HCT116 (cell line): ENCODE measurements around the gene CST4. TPM values are rescaled to one million over a fixed set of nuclear protein-coding genes. Genes with fewer than 3 reads are reported as not detected.

Experiments
- ATAC-seq: fragments of 200-7000 bp; cut with Tn5 transposase; 2 replicates; pipeline ENCODE4 v1.9.1; 2020; ENCODE audit warnings: mild to moderate bottlenecking, moderate library complexity
- BruUV-seq: library from RNA; stranded (reverse); fragments of 400-500 nt; replicated peaks from 2 replicates; lab custom pipeline; 2021; lab: Mats Ljungman, UMichigan
- CTCF ChIA-PET: fragments of 300-600 bp; sonication (Branson Sonifier 250); formaldehyde crosslinking; loops from one replicate; lab custom pipeline; 2021; ENCODE audit warnings: antibody characterized with exemption; lab: Charles Lee
- POLR2A ChIA-PET: fragments of 300-600, 350-600 bp; sonication (Branson Sonifier 250); formaldehyde crosslinking; loops from one replicate; lab custom pipeline; 2021; ENCODE audit warnings: antibody characterized with exemption; lab: Charles Lee
- RAD21 ChIA-PET, 2 experiments: fragments of 300-600 bp; sonication (Branson Sonifier 250); formaldehyde crosslinking; loops; one replicate each; lab custom pipeline; 2023; ENCODE audit warnings: low total read pairs in 2 of 2; ENCODE audit not compliant: uncharacterized antibody in 2 of 2, unreplicated experiment in 2 of 2, low non-redundant PET in 1 of 2; lab: Charles Lee
- DNase-seq: peaks from one replicate; pipeline ENCODE4 v3.0.0-alpha.2; 2010; ENCODE audit warnings: low read depth, low spot score
- H2AFZ ChIP-seq: fragments of 200-600 bp; shearing (Covaris generic), sonication (generic); 2 replicates; pipeline ENCODE4 v1.6.1; 2017; ENCODE audit warnings: low read depth, mixed run types, mixed read lengths, antibody characterized with exemption, low read length; ENCODE audit not compliant: poor library complexity, severe bottlenecking
- H3K27ac ChIP-seq: 2 replicates; pipeline ENCODE4 v1.5.1; 2012; ENCODE audit warnings: low read depth, low read length
- H3K27me3 ChIP-seq: fragments of 200-600 bp; sonication (generic); 2 replicates; pipeline ENCODE4 v1.6.1; 2016; ENCODE audit warnings: mixed run types, low read length, mixed read lengths; ENCODE audit not compliant: insufficient read depth
- H3K36me3 ChIP-seq, 2 experiments: fragments of 200-500 bp in 1 of 2; fragments of 200-600 bp in 1 of 2; sonication (Bioruptor generic) in 1 of 2; sonication (generic) in 1 of 2; 2 replicates each; pipeline versions ENCODE4 v1.5.1 to v1.6.1; 2014 to 2016; ENCODE audit warnings: low read length in 2 of 2, inconsistent platforms in 1 of 2, mixed read lengths in 1 of 2, mixed run types in 1 of 2; ENCODE audit not compliant: insufficient read depth in 2 of 2, control insufficient read depth in 1 of 2
- H3K4me1 ChIP-seq, 2 experiments: fragments of 200-600 bp in 1 of 2; sonication (generic) in 1 of 2; 2 replicates each; pipeline versions ENCODE4 v1.5.1 to v1.6.1; 2012 to 2017; ENCODE audit warnings: low read length in 2 of 2, inconsistent platforms in 1 of 2, mild to moderate bottlenecking in 1 of 2, mixed read lengths in 1 of 2, mixed run types in 1 of 2, moderate library complexity in 1 of 2; ENCODE audit not compliant: insufficient read depth in 2 of 2, control insufficient read depth in 1 of 2
- H3K4me2 ChIP-seq: fragments of 200-600 bp; sonication (generic); 2 replicates; pipeline ENCODE4 v1.6.1; 2017; ENCODE audit warnings: mixed run types, low read length, mixed read lengths
- H3K4me3 ChIP-seq, 2 experiments: fragments of 200-600 bp in 1 of 2; sonication (generic) in 1 of 2; replicated peaks in 1 of 2; 2 replicates each; pipeline ENCODE4 v1.5.1; 2011 to 2016; ENCODE audit warnings: low read length in 2 of 2, control low read depth in 1 of 2, low read depth in 1 of 2, mild to moderate bottlenecking in 1 of 2, mixed read lengths in 1 of 2, mixed run types in 1 of 2
- H3K79me2 ChIP-seq: fragments of 200-600 bp; sonication (generic); 2 replicates; pipeline ENCODE4 v1.6.1; 2017; ENCODE audit warnings: mild to moderate bottlenecking, mixed run types, low read length, moderate library complexity, mixed read lengths; ENCODE audit not compliant: insufficient read depth
- H3K9ac ChIP-seq: fragments of 200-600 bp; sonication (generic); 2 replicates; pipeline ENCODE4 v1.6.1; 2016; ENCODE audit warnings: low read length, mixed read lengths
- H3K9me2 ChIP-seq: fragments of 200-600 bp; sonication (generic), shearing (Covaris generic); 2 replicates; pipeline ENCODE4 v1.6.1; 2017; ENCODE audit warnings: mixed run types, mild to moderate bottlenecking, moderate library complexity; ENCODE audit not compliant: insufficient read depth
- H3K9me3 ChIP-seq, 2 experiments: fragments of 200-500 bp in 1 of 2; fragments of 200-600 bp in 1 of 2; sonication (Bioruptor generic) in 1 of 2; sonication (generic) in 1 of 2; 2 replicates each; pipeline ENCODE4 v1.6.1; 2014 to 2017; ENCODE audit warnings: low read length in 2 of 2, mixed read lengths in 2 of 2, inconsistent platforms in 1 of 2, low read depth in 1 of 2, mild to moderate bottlenecking in 1 of 2, mixed run types in 1 of 2, moderate library complexity in 1 of 2; ENCODE audit not compliant: control insufficient read depth in 1 of 2, insufficient read depth in 1 of 2
- H4K20me1 ChIP-seq: fragments of 200-600 bp; sonication (generic), shearing (Covaris generic); 2 replicates; pipeline ENCODE4 v1.6.1; 2017; ENCODE audit warnings: mixed run types, mild to moderate bottlenecking, moderate library complexity; ENCODE audit not compliant: insufficient read depth
- EGR1 ChIP-seq: IDR thresholded peaks from 2 replicates; pipeline ENCODE4 v1.6.1; 2012; ENCODE audit warnings: low read depth
- EZH2phosphoT487 ChIP-seq: fragments of 200-600 bp; IDR thresholded peaks from 2 replicates; pipeline ENCODE4 v1.6.1; 2018; ENCODE audit warnings: antibody characterized with exemption, borderline replicate concordance
- POLR2AphosphoS5 ChIP-seq: IDR thresholded peaks from 2 replicates; pipeline ENCODE4 v1.6.1; 2011; ENCODE audit warnings: mild to moderate bottlenecking, low read depth, low read length, moderate library complexity
- SP1 ChIP-seq: IDR thresholded peaks from 2 replicates; pipeline ENCODE4 v1.6.1; 2012; ENCODE audit warnings: low read depth
- TCF7L2 ChIP-seq: IDR thresholded peaks from 2 replicates; pipeline ENCODE4 v1.7.0; 2011; ENCODE audit warnings: borderline replicate concordance, inconsistent platforms; ENCODE audit not compliant: insufficient read depth, insufficient read length; ENCODE audit errors: extremely low read depth
- YY1 ChIP-seq: IDR thresholded peaks from 2 replicates; pipeline ENCODE4 v1.6.1; 2011; ENCODE audit warnings: low read length, low read depth, moderate library complexity, mild to moderate bottlenecking; ENCODE audit not compliant: insufficient replicate concordance; ENCODE audit errors: extremely low read depth
- ZNF274 ChIP-seq: fragments of 200-500 bp; sonication (Bioruptor generic); IDR thresholded peaks from 2 replicates; pipeline ENCODE4 v1.6.1; 2014; ENCODE audit warnings: mild to moderate bottlenecking, low read depth, low read length, inconsistent platforms
- intact Hi-C: fragments of 100-400 bp; cut with micrococcal nuclease; formaldehyde crosslinking; loops from 2 replicates; pipeline ENCODE4 v1.10.0; 2022
- total RNA-seq: library from RNA; stranded (reverse); gene quantifications from one replicate; pipeline ENCODE4 v1.2.1, GENCODE V29; 2021; ENCODE audit not compliant: unreplicated experiment
- TF ChIP-seq, protein P1 (sequence below), 3 experiments: fragments of 200-600 bp in 1 of 3; sonication (generic) in 1 of 3; IDR thresholded peaks in 2 of 3; conservative IDR thresholded peaks in 1 of 3; 2 replicates each; pipeline ENCODE4 v1.5.1; 2012 to 2017; ENCODE audit warnings: low read depth in 2 of 3, low read length in 2 of 3, antibody characterized with exemption in 1 of 3, borderline replicate concordance in 1 of 3, control low read depth in 1 of 3, mild to moderate bottlenecking in 1 of 3, mixed read lengths in 1 of 3, mixed run types in 1 of 3, moderate library complexity in 1 of 3; ENCODE audit not compliant: insufficient read depth in 1 of 3
- TF ChIP-seq, protein P2 (sequence below): IDR thresholded peaks from 2 replicates; pipeline ENCODE4 v1.6.1; 2012

The CST4 gene
- total RNA-seq, 1 experiment from 2014 or later = not detected

DNA sequence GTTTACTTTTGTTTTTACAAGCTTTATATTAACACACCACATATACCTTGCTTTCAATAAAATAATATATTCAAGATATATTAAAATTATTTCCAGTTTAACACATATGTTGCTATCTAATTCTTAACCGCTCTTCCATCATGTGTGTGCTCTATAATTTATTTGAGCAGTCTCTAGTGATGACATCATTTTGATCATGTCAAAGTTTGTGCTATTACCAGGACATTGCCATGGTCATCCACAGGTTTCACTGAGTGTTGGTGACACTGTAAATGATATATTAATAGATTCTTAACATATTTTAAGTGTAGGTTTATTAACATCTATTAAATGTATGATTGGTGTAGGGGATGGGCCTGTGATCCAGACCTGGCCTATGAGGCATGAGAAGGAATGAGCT, 17.1 kb upstream of the CST4 start:
- intact Hi-C loops = no loop called here
- H3K4me2 ChIP-seq = no peak overlapping the region
- CTCF ChIA-PET = no interaction called here
- H3K36me3 ChIP-seq = no peaks in the 10 kb centered on the region
- H2AFZ ChIP-seq = no peak overlapping the region
- no peaks in the 10 kb centered on the region for H3K4me1 ChIP-seq
- peaks cover 53% of the 10 kb centered on the region for H3K27me3 ChIP-seq
- TF ChIP-seq SP1 (no peak), ZNF274 (no peak), EZH2phosphoT487 (no peak), EGR1 (no peak), TCF7L2 (no peak), POLR2AphosphoS5 (no peak), YY1 (no peak)
- TF ChIP-seq, protein P1, sequence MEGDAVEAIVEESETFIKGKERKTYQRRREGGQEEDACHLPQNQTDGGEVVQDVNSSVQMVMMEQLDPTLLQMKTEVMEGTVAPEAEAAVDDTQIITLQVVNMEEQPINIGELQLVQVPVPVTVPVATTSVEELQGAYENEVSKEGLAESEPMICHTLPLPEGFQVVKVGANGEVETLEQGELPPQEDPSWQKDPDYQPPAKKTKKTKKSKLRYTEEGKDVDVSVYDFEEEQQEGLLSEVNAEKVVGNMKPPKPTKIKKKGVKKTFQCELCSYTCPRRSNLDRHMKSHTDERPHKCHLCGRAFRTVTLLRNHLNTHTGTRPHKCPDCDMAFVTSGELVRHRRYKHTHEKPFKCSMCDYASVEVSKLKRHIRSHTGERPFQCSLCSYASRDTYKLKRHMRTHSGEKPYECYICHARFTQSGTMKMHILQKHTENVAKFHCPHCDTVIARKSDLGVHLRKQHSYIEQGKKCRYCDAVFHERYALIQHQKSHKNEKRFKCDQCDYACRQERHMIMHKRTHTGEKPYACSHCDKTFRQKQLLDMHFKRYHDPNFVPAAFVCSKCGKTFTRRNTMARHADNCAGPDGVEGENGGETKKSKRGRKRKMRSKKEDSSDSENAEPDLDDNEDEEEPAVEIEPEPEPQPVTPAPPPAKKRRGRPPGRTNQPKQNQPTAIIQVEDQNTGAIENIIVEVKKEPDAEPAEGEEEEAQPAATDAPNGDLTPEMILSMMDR (IDR thresholded peaks at IDR 0.05 in 2 of 3, conservative IDR thresholded peaks at IDR 0.05 in 1 of 3; ENCODE audit: borderline replicate concordance in 1 of 3, insufficient read depth in 1 of 3, low read depth in 2 of 3, low read length in 2 of 3) = no peak
- TF ChIP-seq, protein P2, sequence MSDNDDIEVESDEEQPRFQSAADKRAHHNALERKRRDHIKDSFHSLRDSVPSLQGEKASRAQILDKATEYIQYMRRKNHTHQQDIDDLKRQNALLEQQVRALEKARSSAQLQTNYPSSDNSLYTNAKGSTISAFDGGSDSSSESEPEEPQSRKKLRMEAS = no peak
- DNase-seq (no peak), ATAC-seq (no peak)
- no peaks in the 10 kb centered on the region for H4K20me1 ChIP-seq
- no peak overlapping the region for H3K27ac ChIP-seq
- POLR2A ChIA-PET = no interaction called here
- H3K9ac ChIP-seq = no peak overlapping the region
- H3K9me3 ChIP-seq = no peaks in the 10 kb centered on the region
- no peak overlapping the region for H3K4me3 ChIP-seq
- RAD21 ChIA-PET = no interaction called here
- BruUV-seq = no TSS peak
- H3K9me2 ChIP-seq = no peaks in the 10 kb centered on the region
- no peaks in the 10 kb centered on the region for H3K79me2 ChIP-seq
